OCI-LY1 (cell line): ENCODE measurements around the gene NACC2.

Experiments used
- H2AFZ ChIP-seq: fragments of 200-600 bp; sonication (generic), shearing (Covaris generic); 2 replicates; pipeline ENCODE4 v1.6.0; 2014; ENCODE audit warnings: antibody characterized with exemption, mild to moderate bottlenecking, low read length
- H3F3A ChIP-seq: fragments of 200-600 bp; sonication (generic), shearing (Covaris generic); 2 replicates; pipeline ENCODE4 v1.6.0; 2014; ENCODE audit warnings: mild to moderate bottlenecking, antibody characterized with exemption, low read length, moderate library complexity; ENCODE audit not compliant: insufficient read depth
- H3K27ac ChIP-seq: fragments of 200-600 bp; sonication (generic); 2 replicates; pipeline ENCODE4 v1.5.1; 2014; ENCODE audit warnings: low read length, mixed run types, mild to moderate bottlenecking, low read depth; ENCODE audit not compliant: poor library complexity, severe bottlenecking
- H3K27me3 ChIP-seq: fragments of 200-600 bp; sonication (generic); 2 replicates; pipeline ENCODE4 v1.6.0; 2014; ENCODE audit warnings: antibody characterized with exemption, mild to moderate bottlenecking, low read length, moderate library complexity; ENCODE audit not compliant: insufficient read depth
- H3K36me3 ChIP-seq: fragments of 200-600 bp; sonication (generic); 2 replicates; pipeline ENCODE4 v1.6.1; 2014; ENCODE audit warnings: mild to moderate bottlenecking, antibody characterized with exemption, low read length, moderate library complexity, mixed read lengths; ENCODE audit not compliant: insufficient read depth
- H3K4me1 ChIP-seq: fragments of 200-600 bp; sonication (generic); 2 replicates; pipeline ENCODE4 v1.5.1; 2014; ENCODE audit warnings: mild to moderate bottlenecking, low read length, moderate library complexity; ENCODE audit not compliant: insufficient read depth, severe bottlenecking
- H3K4me2 ChIP-seq: fragments of 200-600 bp; sonication (generic), shearing (Covaris generic); 2 replicates; pipeline ENCODE4 v1.6.1; 2014; ENCODE audit warnings: low read length
- H3K4me3 ChIP-seq: fragments of 200-600 bp; sonication (generic); 2 replicates; pipeline ENCODE4 v1.5.1; 2014; ENCODE audit warnings: low read length, low read depth, mild to moderate bottlenecking, mixed read lengths; ENCODE audit not compliant: poor library complexity, severe bottlenecking
- H3K79me2 ChIP-seq: fragments of 200-600 bp; shearing (Covaris generic); 2 replicates; pipeline ENCODE4 v1.6.1; 2016; ENCODE audit warnings: mixed run types, low read length, mixed read lengths; ENCODE audit not compliant: insufficient read depth
- H3K9ac ChIP-seq: fragments of 200-600 bp; sonication (generic), shearing (Covaris generic); 2 replicates; pipeline ENCODE4 v1.6.1; 2014; ENCODE audit warnings: mild to moderate bottlenecking, low read length, mixed read lengths
- H3K9me2 ChIP-seq: fragments of 200-600 bp; sonication (generic), shearing (Covaris generic); 2 replicates; pipeline ENCODE4 v1.6.1; 2014; ENCODE audit warnings: low read depth, mild to moderate bottlenecking, low read length, mixed read lengths
- H3K9me3 ChIP-seq: fragments of 200-600 bp; shearing (Covaris generic); 2 replicates; pipeline ENCODE4 v1.6.1; 2014; ENCODE audit warnings: low read length, mixed read lengths
- H4K20me1 ChIP-seq: fragments of 200-600 bp; sonication (generic), shearing (Covaris generic); 2 replicates; pipeline ENCODE4 v1.6.0; 2016; ENCODE audit warnings: mild to moderate bottlenecking, low read length; ENCODE audit not compliant: insufficient read depth
- EZH2 ChIP-seq: fragments of 200-600 bp; sonication (generic), shearing (Covaris generic); IDR thresholded peaks from 2 replicates; pipeline ENCODE4 v1.8.0; 2017; ENCODE audit warnings: borderline replicate concordance, mixed run types, mild to moderate bottlenecking, antibody characterized with exemption, low read length, moderate library complexity, mixed read lengths
- TF ChIP-seq, protein P1 (sequence below): fragments of 200-600 bp; sonication (generic), shearing (Covaris generic); IDR thresholded peaks from 2 replicates; pipeline ENCODE4 v1.5.1; 2017; ENCODE audit warnings: mild to moderate bottlenecking, antibody characterized with exemption, low read length, moderate library complexity, mixed read lengths

NACC2 gene

DNA sequence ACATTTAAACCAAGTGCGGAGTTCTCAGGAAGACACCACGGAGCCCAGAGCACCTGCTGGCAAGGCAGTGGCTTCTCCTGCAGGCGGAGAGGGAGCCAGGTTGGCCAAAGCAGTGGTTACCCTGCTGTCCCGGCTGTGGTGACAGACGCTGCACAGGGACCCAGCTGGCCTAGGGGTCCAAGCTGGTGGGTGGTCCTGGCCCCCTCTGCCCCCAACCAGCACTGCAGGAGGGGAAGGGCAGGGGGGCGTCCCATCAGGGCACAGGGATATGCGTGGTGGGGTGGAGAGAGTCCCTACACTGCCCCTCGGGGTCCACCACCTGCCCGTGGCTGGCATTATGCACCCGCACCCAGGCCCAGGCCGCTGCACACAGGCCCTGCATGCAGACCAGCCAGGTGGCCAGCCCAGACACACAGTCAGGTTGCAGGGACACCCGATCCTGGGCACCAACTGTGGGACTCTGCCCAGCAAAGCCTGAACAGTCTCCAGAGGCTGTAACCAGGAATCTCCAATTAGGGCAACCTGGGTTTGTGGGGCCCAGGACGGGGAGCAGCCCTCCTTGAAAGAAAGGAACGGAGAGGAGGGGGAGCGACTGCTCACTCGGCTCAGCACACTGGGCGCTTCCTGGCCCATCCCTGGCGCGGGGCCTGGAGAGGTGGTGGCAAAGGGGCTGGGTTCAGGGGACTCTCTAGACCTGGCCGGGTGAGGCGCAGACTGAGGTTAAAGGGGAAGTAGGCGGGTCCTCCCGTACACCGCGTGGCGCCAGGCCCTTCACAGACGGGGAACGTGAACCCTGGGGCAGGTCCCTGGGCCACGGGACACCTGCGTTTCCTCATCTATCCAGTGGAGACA is 46.3 kb downstream of the NACC2 start:
- no peak for TF ChIP-seq EZH2
- TF ChIP-seq, protein P1, sequence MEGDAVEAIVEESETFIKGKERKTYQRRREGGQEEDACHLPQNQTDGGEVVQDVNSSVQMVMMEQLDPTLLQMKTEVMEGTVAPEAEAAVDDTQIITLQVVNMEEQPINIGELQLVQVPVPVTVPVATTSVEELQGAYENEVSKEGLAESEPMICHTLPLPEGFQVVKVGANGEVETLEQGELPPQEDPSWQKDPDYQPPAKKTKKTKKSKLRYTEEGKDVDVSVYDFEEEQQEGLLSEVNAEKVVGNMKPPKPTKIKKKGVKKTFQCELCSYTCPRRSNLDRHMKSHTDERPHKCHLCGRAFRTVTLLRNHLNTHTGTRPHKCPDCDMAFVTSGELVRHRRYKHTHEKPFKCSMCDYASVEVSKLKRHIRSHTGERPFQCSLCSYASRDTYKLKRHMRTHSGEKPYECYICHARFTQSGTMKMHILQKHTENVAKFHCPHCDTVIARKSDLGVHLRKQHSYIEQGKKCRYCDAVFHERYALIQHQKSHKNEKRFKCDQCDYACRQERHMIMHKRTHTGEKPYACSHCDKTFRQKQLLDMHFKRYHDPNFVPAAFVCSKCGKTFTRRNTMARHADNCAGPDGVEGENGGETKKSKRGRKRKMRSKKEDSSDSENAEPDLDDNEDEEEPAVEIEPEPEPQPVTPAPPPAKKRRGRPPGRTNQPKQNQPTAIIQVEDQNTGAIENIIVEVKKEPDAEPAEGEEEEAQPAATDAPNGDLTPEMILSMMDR: no peak
- no peak overlapping the region for H3K4me3 ChIP-seq
- no peak overlapping the region for H2AFZ ChIP-seq
- H3K9me3 ChIP-seq: no peaks in the 10 kb centered on the region
- no peak overlapping the region for H3K4me2 ChIP-seq
- no peak overlapping the region for H3K27ac ChIP-seq
- H3K4me1 ChIP-seq: no peaks in the 10 kb centered on the region
- H3K9me2 ChIP-seq: no peaks in the 10 kb centered on the region
- no peaks in the 10 kb centered on the region for H3F3A ChIP-seq
- 0 out of 2 replicates have a peak, but pooled peaks cover 6% of the 10 kb centered on the region for H3K27me3 ChIP-seq
- no peaks in the 10 kb centered on the region for H3K79me2 ChIP-seq
- H3K9ac ChIP-seq: no peak overlapping the region
- no peaks in the 10 kb centered on the region for H3K36me3 ChIP-seq
- no peaks in the 10 kb centered on the region for H4K20me1 ChIP-seq

DNA sequence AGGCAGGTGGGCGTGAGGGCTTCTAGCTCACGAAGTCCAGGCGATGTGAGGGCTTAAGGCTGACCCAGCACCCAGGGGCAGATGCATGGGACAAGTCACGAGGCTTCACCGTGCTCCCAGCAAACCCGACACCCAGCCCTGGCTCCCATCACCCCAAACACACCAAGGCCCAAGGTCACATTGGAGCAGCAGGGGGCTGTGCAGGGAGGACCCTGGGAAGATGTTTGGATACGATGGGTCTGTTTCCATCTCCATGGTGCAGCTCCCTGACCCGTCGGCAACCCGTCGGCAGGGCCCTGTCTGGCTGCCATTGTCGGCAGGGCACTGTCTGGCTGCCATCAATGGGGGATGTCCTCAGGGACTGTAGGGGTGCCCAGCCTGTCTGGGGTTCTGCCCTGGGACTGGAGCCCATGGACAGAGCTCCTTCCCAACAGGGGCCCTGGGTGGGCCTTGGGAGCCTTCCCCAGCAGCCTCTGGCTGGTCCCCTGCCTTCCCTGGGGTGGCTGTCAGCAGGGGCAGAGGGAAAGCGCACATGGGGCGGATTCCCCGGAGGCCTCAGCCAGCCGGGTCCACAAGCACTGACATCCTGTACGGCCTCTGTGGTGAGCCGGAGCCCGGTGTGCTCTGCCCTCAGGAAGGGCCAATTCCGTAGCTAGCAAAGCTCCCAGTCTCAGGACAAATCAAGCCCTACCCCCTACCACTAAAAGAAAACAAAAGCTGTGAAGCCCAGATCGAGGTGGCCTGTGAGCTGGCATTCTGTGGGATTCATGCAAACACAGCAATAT is 47.1 kb downstream of the NACC2 start:
- Histone ChIP-seq H3K4me2 (no peak overlapping the region), H3K9ac (no peak overlapping the region), H3K9me3 (no peaks in the 10 kb centered on the region), H3K9me2 (no peaks in the 10 kb centered on the region), H3K36me3 (no peaks in the 10 kb centered on the region), H3K79me2 (no peaks in the 10 kb centered on the region), H3K27me3 (0 out of 2 replicates have a peak, but pooled peaks cover 6% of the 10 kb centered on the region), H2AFZ (no peak overlapping the region), H3K4me1 (no peaks in the 10 kb centered on the region), H4K20me1 (no peaks in the 10 kb centered on the region), H3K27ac (no peak overlapping the region), H3K4me3 (no peak overlapping the region), H3F3A (no peaks in the 10 kb centered on the region)
- no peak for TF ChIP-seq EZH2
- TF ChIP-seq, protein P1: no peak

DNA sequence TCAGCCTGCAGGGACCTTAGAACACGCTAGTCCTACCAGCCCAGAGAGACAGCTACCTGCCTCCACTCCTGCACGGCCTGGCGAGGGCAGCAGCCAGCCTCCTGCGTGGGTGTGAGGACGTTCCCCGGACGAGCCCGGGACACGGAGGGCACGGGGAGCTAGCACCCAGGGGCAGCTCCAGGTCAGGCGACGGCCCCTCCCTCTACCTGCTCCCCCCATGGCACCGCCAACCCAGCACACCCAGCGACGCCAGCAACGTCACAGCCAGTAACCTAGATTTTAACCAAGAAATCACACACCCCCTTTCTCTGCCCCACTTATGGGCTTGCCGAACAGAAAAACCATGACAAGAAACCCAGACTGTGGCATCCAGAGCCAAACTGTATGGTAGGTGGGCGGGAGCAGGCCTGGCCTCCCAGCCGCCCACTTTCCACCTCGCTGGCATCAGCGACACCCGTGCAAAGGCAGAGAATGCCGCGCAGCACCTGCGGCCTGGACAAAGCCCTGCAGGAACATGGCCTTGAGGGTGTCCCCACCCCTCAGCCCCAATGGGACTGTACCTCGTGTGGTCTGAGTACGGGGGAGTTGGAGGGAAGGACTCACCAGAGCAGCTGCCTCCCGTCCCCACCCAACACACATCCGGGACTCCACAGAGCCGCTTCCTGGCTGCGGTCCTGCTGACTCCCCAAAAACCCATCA is 47.9 kb downstream of the NACC2 start:
- 0 out of 2 replicates have a peak, but pooled peaks cover 6% of the 10 kb centered on the region for H3K27me3 ChIP-seq
- no peaks in the 10 kb centered on the region for H3K9me2 ChIP-seq
- no peaks in the 10 kb centered on the region for H3K4me1 ChIP-seq
- H4K20me1 ChIP-seq: no peaks in the 10 kb centered on the region
- no peak overlapping the region for H2AFZ ChIP-seq
- no peak overlapping the region for H3K4me3 ChIP-seq
- no peaks in the 10 kb centered on the region for H3K79me2 ChIP-seq
- no peaks in the 10 kb centered on the region for H3K36me3 ChIP-seq
- H3K9me3 ChIP-seq: no peaks in the 10 kb centered on the region
- TF ChIP-seq, protein P1: no peak
- TF ChIP-seq EZH2: no peak
- H3K27ac ChIP-seq: no peak overlapping the region
- no peak overlapping the region for H3K4me2 ChIP-seq
- H3K9ac ChIP-seq: no peak overlapping the region
- H3F3A ChIP-seq: no peaks in the 10 kb centered on the region
